Neural progenitor cell (in vitro differentiated cells): ENCODE results near the gene AHSP.

Experiments used
- CTCF ChIP-seq: fragments of 200-600 bp; sonication (generic); IDR thresholded peaks from 2 replicates; pipeline ENCODE4 v1.5.1; 2017; ENCODE audit warnings: antibody characterized with exemption, mild to moderate bottlenecking
- EZH2 ChIP-seq: fragments of 200-600 bp; sonication (generic); IDR thresholded peaks from 2 replicates; pipeline ENCODE4 v1.6.1; 2017; ENCODE audit warnings: antibody characterized with exemption, mild to moderate bottlenecking, moderate library complexity
- EZH2phosphoT487 ChIP-seq: fragments of 200-600 bp; sonication (generic); IDR thresholded peaks from 2 replicates; pipeline ENCODE4 v1.6.1; 2017; ENCODE audit warnings: antibody characterized with exemption

- no peak for TF ChIP-seq CTCF
- no peak for TF ChIP-seq EZH2
- TF ChIP-seq EZH2phosphoT487: no peak
Measured at GRCh38 chr16:31525113-31525512, 2.6 kb upstream of the AHSP start.
